ENCODE data around the gene ANK2. TPM values are rescaled to one million over a fixed set of nuclear protein-coding genes. Genes with fewer than 3 reads are reported as not detected.

The ANK2 gene
- total and polyA plus RNA-seq, 2 of the 13 experiments (the other 11 are each of a cell fraction or from before 2014, with no cell fraction given) = 2.7 to 15.1 TPM

- TF ChIP-seq FUBP1 (CRISPR knock-in tag; IDR thresholded peaks at IDR 0.05; ENCODE audit: borderline replicate concordance) = no peak
- peak; percentile 93; the same call in 1 of the 2 replicates for TF ChIP-seq JUNB (CRISPR knock-in tag; IDR thresholded peaks at IDR 0.05; ENCODE audit: borderline replicate concordance)
- TF ChIP-seq MAFG (CRISPR knock-in tag; IDR thresholded peaks at IDR 0.05) = no peak
- no peak for TF ChIP-seq JARID2 (CRISPR knock-in tag; IDR thresholded peaks at IDR 0.05; ENCODE audit: insufficient replicate concordance)
- peak; percentile 90 for TF ChIP-seq SAP130 (CRISPR knock-in tag; IDR thresholded peaks at IDR 0.05; ENCODE audit: low read depth)
- no peak for TF ChIP-seq SPEN (CRISPR knock-in tag; IDR thresholded peaks at IDR 0.05; ENCODE audit: low read depth)
- TF ChIP-seq ZNF331 (CRISPR knock-in tag; IDR thresholded peaks at IDR 0.05) = peak; percentile 66; the same call in 1 of the 2 replicates
- TF ChIP-seq THAP9 (CRISPR knock-in tag; IDR thresholded peaks at IDR 0.05; ENCODE audit: borderline replicate concordance) = no peak
- TF ChIP-seq RARA (CRISPR knock-in tag; IDR thresholded peaks at IDR 0.05) = peak; percentile 92
- TF ChIP-seq HBP1 (CRISPR knock-in tag; IDR thresholded peaks at IDR 0.05; ENCODE audit: low read depth) = no peak
- TF ChIP-seq ZNF263 (CRISPR knock-in tag; IDR thresholded peaks at IDR 0.05) = no peak
- TF ChIP-seq ATF7 (IDR thresholded peaks at IDR 0.05) = 0 out of 2 replicates have a peak, but pooled peaks have one; percentile 27
- TF ChIP-seq ATF7 (CRISPR knock-in tag; IDR thresholded peaks at IDR 0.05) = no peak; the same call in 1 of the 2 replicates
- TF ChIP-seq MLX (CRISPR knock-in tag; IDR thresholded peaks at IDR 0.05) = peak; percentile 69; the same call in 1 of the 2 replicates
- no peak for TF ChIP-seq ZNF333 (CRISPR knock-in tag; IDR thresholded peaks at IDR 0.05; ENCODE audit: borderline replicate concordance)
- TF ChIP-seq ZNF251 (CRISPR knock-in tag; IDR thresholded peaks at IDR 0.05) = no peak
- no peak for TF ChIP-seq ZNF180 (CRISPR knock-in tag; IDR thresholded peaks at IDR 0.05; ENCODE audit: borderline replicate concordance, low read depth)
- TF ChIP-seq ZNF644 (CRISPR knock-in tag; IDR thresholded peaks at IDR 0.05; ENCODE audit: low read depth) = no peak
- TF ChIP-seq ZFAT (CRISPR knock-in tag; conservative IDR thresholded peaks at IDR 0.05) = no peak
- no peak for TF ChIP-seq ZFP36L2 (CRISPR knock-in tag; IDR thresholded peaks at IDR 0.05)
- no peak for TF ChIP-seq BRF2 (CRISPR knock-in tag; IDR thresholded peaks at IDR 0.05)
- TF ChIP-seq ELK4 (CRISPR knock-in tag; IDR thresholded peaks at IDR 0.05; ENCODE audit: borderline replicate concordance) = no peak
- TF ChIP-seq CBFB (CRISPR knock-in tag; IDR thresholded peaks at IDR 0.05) = peak; percentile 95
Observed at GRCh38 chr4:113141901-113142346, 92.5 kb downstream of the ANK2 start (continued).
